Middle frontal gyrus (tissue), 1 donor: ENCODE results near the gene CDH24.

Source experiments
- DNase-seq: peaks from one replicate; pipeline ENCODE4 v3.0.0-alpha.2; 2015; ENCODE audit warnings: low spot score; ENCODE audit errors: extremely low spot score

CDH24 gene

GRCh38 chr14:23047751-23048693, 9.3 kb downstream of the CDH24 start:
- no peak for DNase-seq

DNA sequence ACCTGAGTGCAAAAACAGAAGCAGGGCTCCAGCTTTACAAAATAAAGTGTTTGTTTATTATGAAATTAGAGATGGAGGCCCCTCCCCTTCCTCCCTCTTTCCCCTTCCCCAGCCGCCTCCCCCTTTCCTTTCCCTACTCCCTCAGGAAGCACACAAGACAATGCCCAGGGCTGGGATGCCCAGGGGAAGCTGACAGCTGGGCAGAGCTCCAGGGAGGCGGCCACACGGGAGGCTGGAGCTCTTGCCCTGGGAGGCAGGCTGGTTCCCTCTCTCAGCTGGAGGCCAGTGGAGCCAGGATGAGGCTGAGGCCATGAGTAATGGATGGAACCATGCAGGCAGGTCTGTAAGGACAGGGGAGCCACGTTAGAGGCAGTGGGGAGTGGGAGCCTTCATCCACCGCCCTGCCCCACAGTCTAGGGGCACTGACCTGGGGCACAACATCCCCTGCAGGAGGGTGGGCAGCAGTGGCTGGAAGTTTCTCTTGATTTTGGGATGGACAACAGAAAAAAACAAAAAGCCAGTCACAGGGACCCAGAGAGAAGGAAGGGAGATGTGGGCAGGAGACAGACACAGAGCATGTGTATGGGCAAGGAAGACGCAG, 10.2 kb downstream of the CDH24 start:
- DNase-seq: no peak

GRCh38 chr14:23045419-23046357, 11.6 kb downstream of the CDH24 start:
- DNase-seq: no peak

DNA sequence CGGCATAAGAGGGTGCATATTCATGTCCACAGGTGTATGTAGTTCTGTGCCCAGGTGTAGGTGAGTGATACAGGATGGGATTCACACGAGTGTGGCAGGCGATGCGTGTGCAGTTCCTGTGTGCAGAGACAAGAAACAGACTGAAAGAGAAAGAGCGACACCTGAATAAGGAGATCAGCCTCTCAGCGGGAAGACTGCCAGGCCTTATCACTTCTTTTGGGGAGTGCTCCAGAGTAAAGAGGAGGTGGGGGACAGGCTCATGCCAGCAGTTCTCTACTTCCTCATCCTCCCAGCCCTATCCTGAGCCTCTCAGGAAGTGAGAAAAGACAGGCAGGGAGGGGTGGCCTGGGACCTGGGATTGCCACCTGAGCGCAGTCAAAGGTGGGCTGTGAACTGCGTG, 12.5 kb downstream of the CDH24 start:
- no peak for DNase-seq

- no peak for DNase-seq
These were observed 13.6 kb downstream of the CDH24 start for GRCh38 chr14:23043754-23044153.

- DNase-seq: no peak
These were observed 14.2 kb downstream of the CDH24 start for GRCh38 chr14:23043145-23043544.

DNA sequence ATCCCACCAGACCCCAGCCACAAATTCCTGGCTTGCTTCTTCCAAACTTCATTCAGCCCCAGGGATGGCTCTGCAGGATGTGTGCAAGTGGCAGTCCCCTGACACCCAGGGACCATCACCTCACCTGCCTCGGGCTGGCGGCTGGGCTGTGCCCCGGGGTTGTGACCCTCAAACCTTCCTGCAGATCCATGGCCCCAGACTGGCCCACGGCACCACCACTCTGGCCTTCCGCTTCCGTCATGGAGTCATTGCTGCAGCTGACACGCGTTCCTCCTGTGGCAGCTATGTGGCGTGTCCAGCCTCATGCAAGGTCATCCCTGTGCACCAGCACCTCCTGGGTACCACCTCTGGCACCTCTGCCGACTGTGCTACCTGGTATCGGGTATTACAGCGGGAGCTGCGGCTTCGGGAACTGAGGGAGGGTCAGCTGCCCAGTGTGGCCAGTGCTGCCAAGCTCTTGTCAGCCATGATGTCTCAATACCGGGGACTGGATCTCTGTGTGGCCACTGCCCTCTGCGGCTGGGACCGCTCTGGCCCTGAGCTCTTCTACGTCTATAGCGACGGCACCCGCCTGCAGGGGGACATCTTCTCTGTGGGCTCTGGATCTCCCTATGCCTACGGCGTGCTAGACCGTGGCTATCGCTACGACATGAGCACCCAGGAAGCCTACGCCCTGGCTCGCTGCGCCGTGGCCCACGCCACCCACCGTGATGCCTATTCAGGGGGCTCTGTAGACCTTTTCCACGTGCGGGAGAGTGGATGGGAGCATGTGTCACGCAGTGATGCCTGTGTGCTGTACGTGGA, 15.0 kb downstream of the CDH24 start, which contains the start of gene PSMB11:
Gene PSMB11 (plus strand): TSS at position 51 of the 804 bp plus-strand sequence. CDS start 14 bp downstream, at position 65.
- DNase-seq: no peak

- DNase-seq: no peak
These were observed 15.6 kb downstream of the CDH24 start for GRCh38 chr14:23041729-23042128.

GRCh38 chr14:23040100-23040499, 17.2 kb downstream of the CDH24 start:
- no peak for DNase-seq

- DNase-seq: no peak
These were observed 21.8 kb downstream of the CDH24 start for GRCh38 chr14:23035303-23036144.

GRCh38 chr14:23034498-23035302, 22.6 kb downstream of the CDH24 start, which contains the start of gene PSMB5:
Gene PSMB5, minus strand, starts transcription at chr14:23034900. Its CDS starts 19 bp downstream, at chr14:23034881.
- DNase-seq: peak; percentile 89

DNA sequence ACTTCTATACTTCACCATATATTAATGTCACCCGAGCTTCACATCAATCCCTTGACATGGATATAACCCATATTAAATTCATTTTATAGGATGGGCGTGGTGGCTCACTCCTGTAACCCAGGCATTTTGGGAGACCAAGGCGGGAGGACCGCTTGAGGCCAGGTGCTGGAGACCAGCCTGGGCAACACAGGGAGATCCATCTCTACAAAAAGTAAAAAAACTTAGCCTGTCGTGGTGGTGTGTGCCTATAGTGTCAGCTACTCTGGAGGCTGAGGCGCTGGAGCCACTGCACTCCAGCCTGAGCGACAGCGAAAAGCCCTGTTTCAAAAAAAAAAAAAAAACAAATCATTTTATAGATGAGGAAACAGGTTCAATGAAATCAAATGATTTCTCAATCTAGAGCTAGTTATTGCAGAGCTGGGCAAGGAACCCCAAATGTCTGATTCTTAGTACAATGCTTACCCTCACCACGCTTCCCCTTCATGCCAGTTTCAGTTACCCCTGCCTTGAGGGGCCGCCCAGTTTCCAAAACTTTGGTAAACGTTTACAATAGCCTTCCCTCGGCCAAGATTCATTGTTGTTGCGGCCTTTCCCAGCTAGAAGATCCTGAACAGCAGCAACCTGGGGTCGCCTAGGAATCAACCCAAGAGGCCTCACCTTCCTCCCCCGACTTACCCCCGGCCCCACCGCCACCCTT, 23.4 kb downstream of the CDH24 start:
- DNase-seq: no peak

- no peak for DNase-seq
These were observed 24.0 kb downstream of the CDH24 start for GRCh38 chr14:23033251-23033727.

DNA sequence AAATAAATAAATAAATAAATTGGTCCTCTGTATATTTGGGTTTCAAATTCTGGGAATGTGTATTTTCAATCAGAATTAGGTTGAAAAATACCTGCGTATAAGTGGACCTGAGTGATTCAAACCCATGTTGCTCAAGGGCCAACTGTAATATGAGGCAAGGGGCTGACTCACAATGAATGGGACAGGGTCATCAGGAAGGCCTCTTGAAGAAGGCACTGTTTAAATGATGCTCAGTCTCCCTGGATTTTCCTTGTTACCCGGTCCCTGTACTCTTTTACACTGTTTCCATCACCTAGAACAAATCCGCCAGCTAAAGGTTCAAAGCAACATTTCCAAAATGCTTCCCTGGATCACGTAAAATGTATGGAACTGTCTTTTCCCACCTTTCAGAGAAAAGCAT, 26.4 kb downstream of the CDH24 start:
- no peak for DNase-seq

DNA sequence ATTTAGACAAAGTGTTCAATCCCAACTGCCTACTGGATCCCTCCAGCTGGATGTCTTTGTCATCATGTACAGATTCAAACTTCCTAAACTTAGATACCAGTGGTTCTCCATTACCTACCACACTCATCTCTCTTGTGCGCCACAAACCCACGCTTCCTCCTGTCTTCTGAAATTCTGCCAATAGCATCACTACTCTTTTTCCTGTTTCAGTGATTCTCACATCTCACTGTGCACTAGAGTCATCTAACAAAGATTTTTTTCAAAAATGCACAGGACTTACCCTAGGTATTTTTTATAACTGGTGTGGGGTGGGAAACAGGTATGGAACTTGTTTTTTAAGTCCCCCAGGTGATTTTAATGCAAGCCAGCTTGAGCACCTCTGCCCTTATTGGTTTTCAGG, 28.5 kb downstream of the CDH24 start:
- no peak for DNase-seq

DNA sequence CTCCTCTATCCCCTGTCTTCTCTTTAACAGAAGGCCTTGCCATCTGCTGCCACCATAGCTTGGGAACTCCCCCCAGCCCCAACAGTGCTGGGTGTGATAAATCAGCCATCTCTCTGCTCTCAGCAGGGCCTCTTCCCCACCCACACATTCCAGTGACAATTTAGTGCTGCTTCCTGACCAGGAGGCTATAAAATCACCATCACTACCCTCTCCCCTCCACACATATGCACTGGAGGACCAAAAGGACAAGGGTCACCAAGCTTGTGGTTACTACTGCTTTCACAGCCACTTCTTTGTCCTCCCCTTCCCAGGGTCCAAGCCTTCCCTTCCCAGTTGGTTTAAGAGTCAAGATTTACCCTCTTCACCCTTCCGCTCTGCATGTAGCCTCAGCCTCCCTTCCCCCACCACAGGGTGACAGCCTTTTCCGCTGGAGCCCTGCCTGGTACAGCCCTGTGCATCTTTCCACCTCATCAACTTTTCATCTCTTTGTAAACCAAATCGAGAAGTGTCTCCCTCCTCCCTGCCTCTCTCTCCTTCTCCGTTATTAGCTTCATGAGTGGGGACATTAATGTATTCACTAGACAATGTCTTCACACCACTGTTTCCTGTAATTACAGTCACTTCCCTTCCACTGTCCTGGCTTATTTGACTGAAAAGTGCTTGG, 32.0 kb downstream of the CDH24 start:
- DNase-seq: no peak

DNA sequence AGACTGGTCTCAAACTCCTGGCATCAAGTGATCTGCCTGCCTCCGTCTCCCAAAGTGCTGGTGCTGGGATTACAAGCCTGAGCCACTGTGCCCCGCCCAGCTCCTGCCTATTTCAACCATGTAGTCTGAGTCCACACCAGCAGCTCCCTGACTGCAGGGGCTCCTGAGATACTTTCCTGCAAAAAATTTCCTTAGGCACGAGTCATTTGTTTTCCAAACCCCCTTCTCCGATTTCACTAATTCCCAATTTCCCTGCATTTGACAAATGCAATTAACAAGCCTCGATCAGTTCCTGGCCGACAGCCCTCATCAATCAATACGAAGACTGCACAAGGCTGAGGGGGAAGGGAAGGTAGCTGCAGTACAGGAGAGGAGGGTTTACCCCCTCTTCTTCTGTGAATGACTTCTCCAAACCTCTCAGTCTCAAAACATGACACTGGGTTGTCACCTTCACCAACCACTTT, 32.7 kb downstream of the CDH24 start:
- no peak for DNase-seq
